Fibroblast of lung (primary cell): ENCODE measurements around the gene SCLT1. TPM values are rescaled to one million over a fixed set of nuclear protein-coding genes. Genes with fewer than 3 reads are reported as not detected.

Experiments
- DNase-seq, 2 donors: peaks; one replicate each; pipeline versions ENCODE4 v3.0.0 to v3.0.0-alpha.2; 2010; ENCODE audit warnings: low read depth in 2 of 2
- H2AFZ ChIP-seq: 2 replicates; pipeline ENCODE4 v1.5.1; 2012; ENCODE audit warnings: low read length, control low read depth, inconsistent platforms
- H3K27ac ChIP-seq: 2 replicates; pipeline ENCODE4 v1.5.1; 2011; ENCODE audit warnings: low read length, control low read depth; ENCODE audit not compliant: insufficient read depth
- H3K27me3 ChIP-seq: 2 replicates; pipeline ENCODE4 v1.5.1; 2011; ENCODE audit warnings: mild to moderate bottlenecking, low read length; ENCODE audit not compliant: control insufficient read depth, insufficient read depth
- H3K36me3 ChIP-seq: 2 replicates; pipeline ENCODE4 v1.5.1; 2011; ENCODE audit warnings: low read length; ENCODE audit not compliant: control insufficient read depth, insufficient read depth
- H3K4me1 ChIP-seq: 2 replicates; pipeline ENCODE4 v1.5.1; 2011; ENCODE audit warnings: low read length; ENCODE audit not compliant: control insufficient read depth, insufficient read depth; ENCODE audit errors: extremely low read depth
- H3K4me2 ChIP-seq: 2 replicates; pipeline ENCODE4 v1.5.1; 2011; ENCODE audit warnings: low read length, control low read depth; ENCODE audit not compliant: insufficient read depth; ENCODE audit errors: extremely low read depth
- H3K4me3 ChIP-seq, 4 experiments: fragments of 200-600 bp in 1 of 4; sonication (generic) in 1 of 4; replicated peaks in 1 of 4; 2 replicates each; pipeline ENCODE4 v1.5.1; 2011 to 2016; ENCODE audit warnings: low read length in 4 of 4, low read depth in 3 of 4, mild to moderate bottlenecking in 3 of 4, control low read depth in 2 of 4, inconsistent platforms in 1 of 4, mixed read lengths in 1 of 4; ENCODE audit not compliant: insufficient read depth in 1 of 4; ENCODE audit errors: control extremely low read depth in 1 of 4
- H3K79me2 ChIP-seq: 2 replicates; pipeline ENCODE4 v1.5.1; 2012; ENCODE audit warnings: mild to moderate bottlenecking, low read length, inconsistent platforms; ENCODE audit not compliant: control insufficient read depth, insufficient read depth
- H3K9ac ChIP-seq: 2 replicates; pipeline ENCODE4 v1.5.1; 2011; ENCODE audit warnings: mild to moderate bottlenecking, low read length, control low read depth; ENCODE audit not compliant: insufficient read depth
- H3K9me3 ChIP-seq: 2 replicates; pipeline ENCODE4 v1.5.1; 2012; ENCODE audit warnings: low read depth, low read length; ENCODE audit not compliant: control insufficient read depth, insufficient read depth
- H4K20me1 ChIP-seq: 2 replicates; pipeline ENCODE4 v1.5.1; 2011; ENCODE audit warnings: low read length; ENCODE audit not compliant: control insufficient read depth, insufficient read depth; ENCODE audit errors: extremely low read depth
- CTCF ChIP-seq, 2 donors: IDR thresholded peaks in 1 of 2; conservative IDR thresholded peaks in 1 of 2; 1 replicate in 1 of 2; 2 replicates in 1 of 2; pipeline ENCODE4 v1.5.1; 2011 to 2012; ENCODE audit warnings: low read length in 2 of 2, control low read depth in 1 of 2, inconsistent platforms in 1 of 2, low read depth in 1 of 2, mild to moderate bottlenecking in 1 of 2
- EZH2 ChIP-seq: IDR thresholded peaks from 2 replicates; pipeline ENCODE4 v1.5.1; 2012; ENCODE audit warnings: low read length, control low read depth, mild to moderate bottlenecking; ENCODE audit errors: missing control alignments
- polyA plus RNA-seq, 2 donors: library from polyadenylated mRNA; depleted of rRNA in 1 of 2; stranded (reverse) in 1 of 2; unstranded in 1 of 2; fragments of >200 nt; gene quantifications; 2 replicates each; pipeline ENCODE4 v1.2.1, GENCODE V29; 2011 to 2012; ENCODE audit warnings: missing spikeins in 1 of 2
- total RNA-seq: library from RNA; depleted of rRNA; stranded (reverse); fragments of >200 nt; gene quantifications from 2 replicates; pipeline ENCODE4 v1.2.1, GENCODE V29; 2014

Gene SCLT1
- total and polyA plus RNA-seq, 2 donors (not counting 1 experiment from before 2014, with no cell fraction given), result 8.8 to 16.2 TPM

DNA sequence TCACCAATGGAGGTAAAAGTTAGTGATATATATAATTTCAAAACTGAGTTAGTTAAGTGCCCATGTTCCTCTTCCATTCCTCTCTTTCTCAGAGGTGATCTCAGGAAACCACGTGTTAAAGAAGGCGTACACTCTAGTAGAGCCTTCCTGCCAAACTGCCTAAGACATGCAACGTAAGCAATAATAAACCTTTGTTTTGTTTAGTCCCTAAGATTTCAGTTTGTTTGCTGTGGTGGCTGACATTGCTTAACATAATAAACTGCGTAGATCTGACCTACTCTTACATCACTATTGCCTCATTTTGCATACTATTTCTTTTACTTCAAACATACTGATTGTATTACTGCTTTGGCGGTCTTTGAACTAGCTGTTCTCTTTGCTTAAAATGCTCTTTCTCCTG is 184.6 kb downstream of the SCLT1 start:
- H3K4me1 ChIP-seq, result no peaks in the 10 kb centered on the region
- no peaks in the 10 kb centered on the region for H3K79me2 ChIP-seq
- no peak overlapping the region for H3K4me3 ChIP-seq
- H3K9ac ChIP-seq, result no peak overlapping the region
- H3K4me2 ChIP-seq, result no peak overlapping the region
- TF ChIP-seq EZH2 (no peak), CTCF (conservative IDR thresholded peaks at IDR 0.05 in 1 of 2, IDR thresholded peaks at IDR 0.05 in 1 of 2; ENCODE audit: low read depth in 1 of 2, low read length in 2 of 2) (no peak)
- peak in 1 of 2 donors; percentile 33 for DNase-seq
- no peaks in the 10 kb centered on the region for H3K36me3 ChIP-seq
- H2AFZ ChIP-seq, result no peak overlapping the region
- no peaks in the 10 kb centered on the region for H3K9me3 ChIP-seq
- H3K27me3 ChIP-seq, result no peaks in the 10 kb centered on the region
- H4K20me1 ChIP-seq, result no peaks in the 10 kb centered on the region
- H3K27ac ChIP-seq, result no peak overlapping the region

- no peak overlapping the region for H2AFZ ChIP-seq
- H3K4me3 ChIP-seq, result no peak overlapping the region
- no peak overlapping the region for H3K4me2 ChIP-seq
- no peaks in the 10 kb centered on the region for H3K27me3 ChIP-seq
- H3K36me3 ChIP-seq, result no peaks in the 10 kb centered on the region
- H4K20me1 ChIP-seq, result no peaks in the 10 kb centered on the region
- H3K27ac ChIP-seq, result no peak overlapping the region
- no peaks in the 10 kb centered on the region for H3K79me2 ChIP-seq
- H3K9ac ChIP-seq, result no peak overlapping the region
- H3K9me3 ChIP-seq, result no peaks in the 10 kb centered on the region
- H3K4me1 ChIP-seq, result no peaks in the 10 kb centered on the region
- DNase-seq, result no peak
- TF ChIP-seq EZH2 (no peak), CTCF (conservative IDR thresholded peaks at IDR 0.05 in 1 of 2, IDR thresholded peaks at IDR 0.05 in 1 of 2; ENCODE audit: low read depth in 1 of 2, low read length in 2 of 2) (no peak)
These were observed 185.4 kb downstream of the SCLT1 start for GRCh38 chr4:128907981-128908380.

DNA sequence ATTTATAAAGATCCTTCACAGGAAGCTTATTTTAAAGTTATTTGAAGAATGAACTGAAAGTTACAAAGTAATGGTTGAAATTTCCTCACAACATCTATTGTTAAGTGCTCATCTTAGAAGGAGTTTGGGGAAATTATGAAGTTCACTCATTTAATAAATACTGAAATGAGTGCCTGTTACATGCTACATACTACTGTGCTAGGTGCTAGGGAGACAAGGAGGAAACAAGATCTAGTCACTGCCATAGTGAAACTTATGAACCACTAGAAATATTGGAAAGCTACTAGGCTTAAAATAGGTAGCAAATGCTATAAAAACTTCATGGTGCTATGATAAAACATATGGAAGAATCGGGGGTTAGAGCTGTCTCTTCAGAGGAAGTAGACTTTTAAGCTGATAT is 186.8 kb downstream of the SCLT1 start:
- DNase-seq, result no peak

More for the DNA sequence above, 186.8 kb downstream of the SCLT1 start:
- H3K4me3 ChIP-seq, result no peak overlapping the region
- H3K27ac ChIP-seq, result no peak overlapping the region
- H3K9me3 ChIP-seq, result no peaks in the 10 kb centered on the region
- no peak overlapping the region for H3K9ac ChIP-seq
- no peak overlapping the region for H3K4me2 ChIP-seq
- no peaks in the 10 kb centered on the region for H3K27me3 ChIP-seq
- TF ChIP-seq EZH2 (no peak), CTCF (conservative IDR thresholded peaks at IDR 0.05 in 1 of 2, IDR thresholded peaks at IDR 0.05 in 1 of 2; ENCODE audit: low read depth in 1 of 2, low read length in 2 of 2) (no peak)
- no peaks in the 10 kb centered on the region for H3K36me3 ChIP-seq
- H3K4me1 ChIP-seq, result no peaks in the 10 kb centered on the region
- no peak overlapping the region for H2AFZ ChIP-seq
- H3K79me2 ChIP-seq, result no peaks in the 10 kb centered on the region
- H4K20me1 ChIP-seq, result no peaks in the 10 kb centered on the region
